HG02588 (cell line): Measurements from ENCODE around the gene FSHR.

Experiments used
- ATAC-seq: cut with Tn5 transposase; IDR thresholded peaks from one replicate; pipeline ENCODE4 v1.9.1; 2021; ENCODE audit warnings: mild to moderate bottlenecking, moderate library complexity; ENCODE audit not compliant: unreplicated experiment

The FSHR gene

DNA sequence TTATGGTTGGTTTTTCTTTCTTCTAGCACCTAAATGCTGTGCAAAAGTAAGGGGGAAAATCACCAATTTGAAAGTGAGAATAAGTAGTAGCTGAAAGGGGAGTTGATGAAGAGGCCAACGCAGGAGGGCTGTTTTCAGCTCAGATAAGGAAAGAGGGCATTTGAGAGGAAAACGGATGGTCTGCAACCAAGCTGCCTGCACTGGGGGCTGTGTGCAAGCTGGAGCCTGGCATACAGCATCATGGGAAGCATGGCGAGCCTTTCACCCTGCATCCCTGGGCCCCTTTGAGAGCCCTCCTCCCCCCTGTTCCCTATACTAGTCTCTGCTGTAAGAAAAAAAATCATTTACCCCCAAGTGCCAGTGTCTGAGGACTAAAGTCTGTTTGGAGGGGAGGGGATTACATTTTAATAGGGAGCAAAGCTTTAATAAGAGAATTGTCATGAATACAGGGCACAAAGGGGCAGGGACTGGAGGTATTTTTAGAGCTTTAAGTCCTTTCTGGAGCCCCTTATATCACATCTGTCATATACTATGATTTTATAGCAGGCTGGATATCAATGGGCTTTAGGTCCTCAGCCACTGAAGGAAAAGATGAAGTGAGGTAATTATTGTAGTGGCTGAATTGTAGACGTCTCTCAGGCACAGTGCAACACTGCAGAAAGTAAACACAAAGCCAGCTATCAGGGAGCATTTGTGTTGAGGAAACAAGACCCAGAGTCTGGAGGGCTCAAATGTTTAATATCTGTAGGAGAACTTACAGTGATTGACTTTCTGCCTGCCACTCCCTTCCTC, 120.7 kb downstream of the FSHR start:
- ATAC-seq, result no peak

DNA sequence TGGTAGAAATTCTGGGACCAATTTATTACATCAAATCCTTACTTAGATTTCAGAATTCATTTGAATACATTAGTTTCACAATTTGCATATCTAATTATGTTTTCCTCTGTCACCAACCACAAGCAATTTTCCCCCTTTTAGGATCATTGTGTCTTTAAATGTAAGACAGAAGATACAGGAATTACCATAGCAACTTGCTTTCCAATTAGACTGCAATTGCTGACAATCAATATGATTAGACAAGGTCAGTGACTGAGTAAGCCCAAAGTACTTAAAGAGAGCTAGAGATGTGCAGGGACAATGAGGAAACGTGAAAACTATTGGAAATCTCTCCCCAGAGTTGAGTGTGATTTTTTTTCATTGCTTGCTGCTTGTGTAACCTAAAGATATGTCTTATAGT, 121.4 kb downstream of the FSHR start:
- ATAC-seq, result no peak

DNA sequence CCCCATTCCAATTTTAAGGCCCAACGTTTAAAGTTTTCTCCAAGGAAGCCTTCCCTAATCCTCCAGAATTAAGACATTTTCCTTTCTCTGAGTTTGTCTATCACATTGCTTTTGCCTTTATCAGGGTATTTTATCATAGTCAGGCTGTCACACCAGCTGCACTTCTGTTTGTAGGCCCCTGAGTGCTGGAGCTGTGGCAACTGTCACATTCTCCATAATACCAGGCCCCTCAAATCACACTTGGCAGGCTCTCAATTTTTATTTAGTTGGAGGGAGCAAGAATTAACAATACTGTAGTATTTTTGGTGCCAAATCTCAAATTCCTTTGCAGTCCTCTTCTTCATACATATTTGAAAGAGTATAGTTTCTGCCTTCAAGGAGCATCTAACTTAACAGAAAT, 122.2 kb downstream of the FSHR start:
- no peak for ATAC-seq

DNA sequence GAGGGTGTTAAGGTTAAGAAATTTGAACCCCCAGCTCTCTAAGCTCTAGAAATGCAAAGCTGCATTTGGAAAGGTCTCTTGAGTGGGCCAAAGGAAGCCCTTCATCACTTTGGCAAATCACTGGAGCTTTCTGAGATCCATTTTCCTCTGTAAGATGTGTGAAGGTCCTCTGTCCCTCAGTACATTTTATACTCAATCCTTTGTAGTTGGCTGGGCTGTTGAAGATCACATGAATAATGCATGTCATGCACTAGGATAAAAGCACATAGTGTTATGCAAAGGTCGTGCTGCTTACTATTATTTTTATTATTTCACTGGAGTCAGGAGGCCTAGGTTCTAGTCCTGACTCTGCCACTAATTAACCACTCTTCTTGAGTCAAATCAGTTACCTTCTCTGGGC, 124.9 kb downstream of the FSHR start:
- ATAC-seq, result no peak

DNA sequence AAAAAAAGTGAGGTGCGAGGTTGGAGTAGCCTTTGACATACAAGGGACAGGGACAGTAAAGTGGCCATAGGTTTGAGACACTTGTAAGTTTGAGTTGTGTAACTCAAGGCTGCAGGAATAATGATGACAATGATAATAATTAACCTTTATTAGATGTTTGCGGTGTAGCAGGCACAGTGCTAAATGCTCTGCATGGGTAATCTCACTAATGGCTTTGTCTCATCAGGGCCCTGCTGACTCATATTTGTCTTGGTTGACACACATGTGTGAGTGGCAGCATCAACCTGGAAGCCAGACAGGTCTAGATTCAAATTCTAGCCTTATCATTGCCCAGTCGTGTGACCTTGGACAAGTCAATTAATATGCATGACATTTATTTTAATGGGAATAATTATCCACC, 126.2 kb downstream of the FSHR start:
- peak; percentile 95 for ATAC-seq

DNA sequence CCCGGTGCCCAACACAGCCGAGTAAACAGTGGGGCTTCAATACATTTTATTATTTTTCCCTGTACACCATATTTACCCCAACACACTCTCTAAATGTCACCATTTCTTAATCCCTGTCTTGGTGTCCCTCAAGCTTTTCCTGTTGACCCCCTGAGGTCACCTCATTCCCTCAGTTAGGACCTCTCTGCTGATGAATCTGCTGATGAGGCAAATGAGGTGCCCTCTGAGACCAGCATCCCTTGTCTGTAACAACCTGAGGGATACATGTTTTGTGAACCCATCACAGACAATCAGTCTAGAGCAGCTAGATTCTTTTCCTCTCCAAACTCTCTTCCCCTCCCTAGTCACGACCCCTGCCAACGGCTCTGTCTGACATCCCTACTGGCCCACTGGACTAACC, 127.6 kb downstream of the FSHR start:
- no peak for ATAC-seq

DNA sequence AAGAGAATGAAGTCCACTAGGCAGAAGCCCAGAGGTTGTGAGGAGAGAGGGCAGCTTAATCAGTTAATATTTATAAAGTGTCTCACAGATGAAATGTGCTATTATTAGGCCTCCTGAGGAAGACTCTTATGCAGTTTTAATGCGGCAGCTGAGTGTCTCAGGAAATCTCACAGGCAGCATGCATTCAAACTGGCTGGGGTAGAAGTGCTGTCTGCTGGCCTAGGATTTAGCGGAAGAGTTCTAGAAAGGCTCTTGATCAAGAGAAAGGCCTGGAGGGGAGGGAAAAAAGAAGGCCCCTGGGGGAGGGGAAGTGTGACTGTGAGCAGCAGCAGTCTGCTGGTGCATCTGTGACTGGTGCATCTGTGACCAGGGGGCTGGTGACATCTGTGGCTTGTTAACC, 133.0 kb downstream of the FSHR start:
- no peak for ATAC-seq

DNA sequence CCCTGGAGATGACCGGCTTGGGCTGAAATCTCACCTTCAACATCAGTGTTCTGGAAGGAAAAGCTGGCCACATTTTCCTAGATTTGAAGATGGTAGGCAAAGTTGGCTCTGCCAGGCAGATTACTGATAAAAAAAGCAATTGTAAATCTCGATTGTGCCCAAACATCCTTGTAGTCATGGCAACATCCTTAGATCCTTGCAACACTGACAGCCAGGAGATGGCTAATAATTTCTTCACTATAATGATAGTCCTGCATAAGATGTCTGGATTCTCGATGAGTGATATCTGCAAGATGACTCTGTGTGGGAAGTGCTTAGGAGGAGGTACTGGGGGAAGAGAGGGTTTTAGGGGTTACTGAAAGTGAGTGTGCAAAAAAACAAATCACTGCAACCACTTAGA, 149.1 kb downstream of the FSHR start:
- no peak for ATAC-seq

DNA sequence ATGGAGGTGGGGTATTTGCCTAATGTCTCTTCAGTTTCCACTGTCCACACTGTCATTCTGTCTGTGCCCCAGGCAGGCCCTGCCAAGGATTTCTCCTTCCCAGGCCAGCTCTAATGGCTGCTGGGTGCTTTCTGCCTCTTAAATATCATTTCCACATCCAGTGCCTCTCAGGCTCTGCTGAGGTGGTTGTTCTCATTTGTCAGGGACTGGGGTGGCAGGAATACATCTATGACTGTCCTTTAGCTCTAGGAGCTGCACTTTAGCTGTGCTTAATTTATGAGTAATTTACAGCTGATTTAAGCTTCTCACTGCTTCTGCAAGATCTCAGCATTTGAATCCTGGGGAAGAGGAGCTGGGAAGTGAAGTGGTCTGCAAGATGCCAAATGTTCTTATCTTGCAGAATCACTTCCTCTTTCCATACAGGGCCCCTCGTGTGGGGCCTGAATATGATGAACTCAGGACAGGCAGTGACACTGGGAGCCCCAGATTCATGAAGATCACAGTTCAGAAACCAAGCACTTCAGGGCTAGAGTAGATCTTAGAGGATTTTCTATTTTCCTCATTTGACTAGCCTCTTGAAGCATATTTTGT, 150.2 kb downstream of the FSHR start:
- ATAC-seq, result no peak

DNA sequence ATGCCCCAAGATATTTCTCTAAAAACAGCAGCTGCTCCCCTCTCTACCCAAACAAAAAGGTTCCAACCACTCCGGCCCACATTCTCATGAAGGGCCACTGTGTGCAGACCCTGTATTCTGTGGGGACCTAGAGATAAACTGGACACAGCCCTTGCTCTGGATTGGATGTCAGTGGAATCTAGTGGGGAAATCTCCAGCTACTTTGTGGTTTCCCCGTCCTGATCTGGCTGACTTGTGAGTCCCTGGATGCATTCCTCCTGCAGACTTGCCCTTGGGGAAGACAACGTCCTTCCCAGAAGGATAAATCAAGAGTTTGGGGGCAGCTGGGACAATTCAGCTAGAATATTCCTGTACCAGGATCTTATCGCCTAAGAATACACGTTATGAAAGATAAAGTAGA, 151.1 kb downstream of the FSHR start:
- ATAC-seq, result no peak

DNA sequence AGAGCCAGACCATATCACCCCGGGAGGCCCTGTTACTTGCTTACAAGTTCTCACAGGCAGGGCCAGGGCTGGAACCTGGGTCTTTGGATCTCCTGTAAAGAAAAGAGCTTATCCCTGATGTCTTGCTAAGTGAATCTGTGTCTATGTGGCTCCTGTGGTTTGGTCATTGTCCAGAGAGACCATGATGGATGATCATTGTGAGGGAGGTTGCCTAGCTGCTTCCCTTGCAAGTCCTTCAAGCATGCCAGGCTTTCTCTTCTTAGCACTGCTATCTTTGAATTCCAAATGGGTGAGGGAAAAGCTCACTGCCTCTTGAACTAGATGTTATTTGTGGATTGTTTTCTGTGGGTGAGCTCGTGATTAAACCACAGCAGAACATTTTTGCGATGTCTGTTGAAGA, 151.6 kb downstream of the FSHR start:
- ATAC-seq, result no peak

DNA sequence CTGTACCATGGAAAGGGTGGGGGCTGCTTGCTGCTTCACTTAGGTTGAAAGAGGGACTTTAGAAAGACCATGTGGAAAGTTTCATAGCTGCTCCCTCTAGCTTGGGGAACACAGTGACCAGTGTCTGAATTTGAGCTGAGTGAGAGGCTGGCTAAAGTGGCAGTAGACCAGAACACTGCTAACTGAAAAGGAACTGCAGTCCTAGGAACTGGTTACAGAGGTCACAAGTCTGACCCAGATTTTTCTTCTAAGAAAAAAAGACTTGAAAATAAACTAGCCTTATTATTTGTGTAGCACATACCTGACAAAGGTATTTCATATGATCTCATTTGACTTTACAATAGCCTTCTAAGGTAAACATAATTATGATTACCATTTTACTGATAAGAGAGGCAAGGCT, 153.6 kb downstream of the FSHR start:
- no peak for ATAC-seq

DNA sequence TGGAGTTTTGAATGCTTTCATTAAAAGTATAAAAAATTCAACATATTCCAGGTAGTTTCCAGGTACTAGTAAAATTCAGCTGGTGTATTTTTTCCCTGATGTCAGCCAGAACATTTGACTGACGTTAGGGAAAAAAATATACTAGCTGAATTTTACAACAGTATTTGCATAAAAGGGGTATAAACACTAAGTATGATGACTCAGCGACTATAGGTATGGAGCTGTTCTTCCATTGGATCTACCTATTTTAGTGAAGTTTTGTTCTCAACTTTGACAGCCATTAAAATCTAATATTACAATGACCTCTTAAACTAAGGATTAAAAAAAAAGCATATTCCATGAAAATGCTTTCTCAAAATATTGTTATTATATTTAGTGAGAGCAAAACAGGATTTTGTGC, 155.9 kb downstream of the FSHR start:
- no peak for ATAC-seq

DNA sequence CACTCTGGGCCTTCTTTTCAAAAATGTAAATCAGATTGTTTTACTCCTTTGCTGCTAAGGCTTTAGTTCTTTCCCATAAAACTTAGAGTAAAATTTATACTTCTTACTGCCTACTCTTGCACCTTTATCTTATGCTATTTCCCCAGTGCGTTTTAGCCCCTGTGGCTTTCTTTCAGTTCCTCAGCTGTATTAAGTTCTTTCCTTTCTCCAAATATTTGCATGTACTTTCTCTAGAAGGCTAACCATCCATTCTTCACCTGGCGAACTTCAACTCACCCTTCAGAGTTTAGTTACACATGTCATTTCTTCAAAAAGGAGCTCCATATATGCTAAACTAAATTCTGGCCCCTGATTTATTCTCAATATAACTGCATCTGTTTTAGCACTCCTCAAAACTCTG, 160.7 kb downstream of the FSHR start:
- peak; percentile 60 for ATAC-seq

DNA sequence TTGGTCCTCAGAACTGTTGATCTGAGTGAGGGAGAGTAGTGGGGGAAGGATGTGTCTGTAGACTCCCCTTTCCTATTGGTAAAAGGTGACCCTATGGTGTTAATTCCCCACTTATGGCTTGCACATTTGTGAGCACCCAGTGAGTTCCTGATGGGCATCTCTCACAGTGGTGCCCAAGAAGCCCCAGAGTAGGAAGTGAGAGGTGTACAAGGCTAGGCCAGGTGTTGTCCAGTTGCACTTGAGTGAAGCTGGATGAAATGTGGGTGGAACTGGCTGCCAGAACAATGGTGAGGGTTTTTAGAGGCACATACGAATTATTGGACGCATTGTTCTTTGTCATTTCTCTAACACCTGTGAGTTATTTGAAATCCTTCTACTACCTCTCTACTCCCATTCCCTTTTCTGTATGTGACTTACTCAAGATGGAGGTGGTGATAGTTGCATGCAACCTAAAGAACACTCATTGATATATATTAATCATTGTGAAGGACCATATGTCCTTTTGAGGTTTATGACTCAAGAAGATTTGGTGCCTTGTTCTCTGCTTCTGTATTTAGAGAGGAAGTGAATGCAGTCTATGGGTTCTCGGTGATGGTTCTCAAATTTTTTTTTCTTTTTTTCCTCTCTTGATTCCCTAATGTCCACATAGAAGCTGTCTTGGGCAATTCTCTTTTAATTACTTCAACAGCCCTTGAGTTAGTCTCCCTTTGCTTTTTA, 162.7 kb downstream of the FSHR start:
- ATAC-seq, result peak; percentile 45

DNA sequence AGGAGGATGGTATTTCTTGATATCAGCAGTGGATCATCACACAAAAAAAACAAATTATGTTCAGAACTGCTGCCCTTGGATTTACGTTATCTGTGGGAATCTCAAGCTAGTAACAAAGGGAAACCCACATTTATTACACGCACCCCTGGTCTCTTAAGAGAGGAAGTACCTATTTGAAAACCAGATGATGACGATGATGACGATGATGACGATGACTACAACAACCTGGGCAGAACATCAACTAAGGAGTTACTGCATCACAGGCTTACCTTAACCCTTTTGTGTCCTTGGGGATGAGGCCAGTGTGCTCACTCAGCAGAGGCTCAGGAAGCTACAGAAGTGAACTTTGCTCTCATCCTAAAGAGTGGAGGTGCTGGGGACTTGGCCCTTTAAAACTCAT, 169.4 kb downstream of the FSHR start:
- ATAC-seq, result no peak

DNA sequence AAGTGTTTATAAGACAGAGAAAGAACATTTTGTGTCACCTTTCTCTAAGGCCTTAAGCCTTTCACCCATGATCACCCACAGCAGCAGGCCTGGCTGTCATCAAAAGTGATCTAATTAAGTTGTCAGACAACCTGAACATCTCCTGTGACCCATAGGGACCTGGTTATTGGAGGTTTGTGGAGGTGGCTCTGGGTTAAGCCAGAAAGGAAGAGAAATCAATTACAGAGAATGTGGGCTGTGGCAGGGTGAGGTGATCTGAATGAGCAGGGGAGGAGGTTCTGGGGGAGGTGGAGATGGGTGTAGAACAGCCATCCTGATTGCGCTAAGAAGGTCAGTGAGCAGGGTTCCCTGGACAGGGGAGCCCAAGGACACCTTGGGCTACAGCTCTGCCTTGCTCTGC, 170.8 kb downstream of the FSHR start:
- no peak for ATAC-seq

DNA sequence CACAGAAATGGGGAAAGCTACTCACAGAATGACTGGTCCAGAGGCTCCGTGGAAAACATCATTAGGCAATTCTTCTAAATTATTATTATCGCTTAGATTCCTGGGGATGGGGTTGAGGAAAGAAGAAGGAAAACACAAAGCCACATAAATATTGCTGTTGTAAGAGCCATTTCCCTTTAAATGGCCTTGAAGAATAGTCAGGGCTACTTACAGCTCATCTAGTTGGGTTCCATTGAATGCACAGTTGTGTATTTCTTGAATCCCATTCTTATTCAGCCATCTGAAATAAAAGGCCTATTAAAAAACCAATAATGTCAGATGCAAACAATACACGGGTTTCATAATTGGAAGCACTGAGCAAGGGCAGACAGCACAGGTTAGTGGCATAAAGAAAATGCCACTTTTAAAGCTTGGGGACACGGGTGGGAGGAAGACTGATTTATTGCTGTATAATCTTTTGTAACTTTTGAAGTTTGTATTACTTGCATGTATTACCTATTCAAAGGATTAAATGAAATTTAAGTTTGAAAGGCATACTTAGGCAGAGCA, 171.4 kb downstream of the FSHR start:
- no peak for ATAC-seq

DNA sequence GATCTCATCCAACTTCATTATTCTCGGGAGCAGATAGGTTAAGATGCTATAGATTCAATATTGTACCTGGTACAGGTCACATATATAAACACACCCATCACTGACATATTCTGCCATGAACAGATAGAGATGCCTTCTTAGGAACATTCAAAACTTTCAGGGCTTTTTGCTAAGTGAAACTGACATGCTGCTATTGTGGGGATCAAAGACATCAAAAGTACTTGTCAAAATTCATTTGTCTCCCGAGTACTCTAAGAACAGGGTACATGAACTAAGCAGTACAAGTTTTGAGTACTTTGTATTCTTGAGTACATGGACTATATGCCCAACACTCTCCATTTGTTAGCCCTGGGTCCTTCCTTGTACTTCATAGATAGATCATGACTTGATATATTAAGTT, 173.5 kb downstream of the FSHR start:
- ATAC-seq, result no peak

DNA sequence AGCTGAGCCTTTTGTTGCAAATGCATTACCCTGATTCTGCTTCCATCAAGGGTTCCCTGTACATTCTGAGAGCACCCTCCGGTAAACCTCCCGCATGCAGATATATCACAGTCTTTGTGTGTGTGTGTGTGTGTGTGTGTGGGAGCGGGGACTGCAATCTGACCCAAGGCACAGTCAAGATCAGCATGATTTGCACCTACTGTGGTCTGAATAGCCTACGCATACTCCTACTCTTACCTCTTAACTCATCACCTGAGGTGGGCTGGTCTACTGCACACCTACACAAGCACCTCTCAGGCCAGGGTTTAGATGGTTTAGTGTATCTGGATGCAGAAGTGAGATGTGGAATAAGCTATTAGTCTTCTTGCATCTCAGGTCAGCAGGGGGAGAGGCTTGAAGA, 174.6 kb downstream of the FSHR start:
- no peak for ATAC-seq

DNA sequence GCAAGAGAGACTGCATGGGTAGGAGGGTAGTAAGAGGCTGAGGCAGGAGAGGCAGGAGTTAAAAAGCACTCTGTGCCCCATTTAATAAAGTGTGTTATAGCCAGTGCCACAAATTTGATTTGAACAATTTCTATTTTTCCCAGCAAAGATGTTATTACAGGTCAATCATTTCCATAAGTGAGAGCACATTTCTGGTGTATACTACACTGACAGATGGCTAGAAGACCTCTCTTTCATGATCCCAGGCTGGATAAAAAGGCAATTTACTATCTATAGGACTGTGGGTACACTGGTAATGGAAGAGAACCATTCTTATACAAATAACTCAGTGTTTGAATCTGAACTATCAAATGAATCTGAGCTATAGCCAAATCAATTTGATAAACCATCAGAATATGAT, 176.2 kb downstream of the FSHR start:
- no peak for ATAC-seq

DNA sequence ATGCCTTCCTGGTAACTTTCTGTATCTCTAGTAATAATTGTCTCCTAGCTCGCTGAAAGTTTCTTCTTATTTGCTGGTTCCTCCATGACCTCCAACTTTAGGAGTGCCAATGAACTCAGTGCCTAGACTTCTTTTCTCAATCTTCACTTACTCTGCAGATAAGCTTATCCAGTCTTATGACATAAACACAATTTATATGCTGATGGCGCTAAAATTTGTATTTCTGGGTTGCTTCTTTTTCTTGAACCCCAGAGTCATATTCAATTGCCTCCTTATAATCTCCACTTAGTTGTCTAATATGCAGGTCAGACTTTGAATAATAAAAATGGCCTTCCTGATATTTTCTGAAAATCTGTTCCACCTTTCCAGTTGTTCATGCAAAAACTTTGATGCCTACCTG, 182.5 kb downstream of the FSHR start:
- ATAC-seq, result no peak
